ENCODE measurements around the gene SEMA4A.

GRCh38 chr1:156176610-156177210 is 23.3 kb downstream of the SEMA4A start:
- TF ChIP-seq CTCF (IDR thresholded peaks at IDR 0.05): no peak
- no peak for TF ChIP-seq POLR2A (IDR thresholded peaks at IDR 0.05)
